HG02885 (cell line): ENCODE data around the gene P3H2.
A peak's percentile ranks its signal among the peaks of the same experiment; 100 is the strongest.

Experiments used
- ATAC-seq: cut with Tn5 transposase; IDR thresholded peaks from one replicate; pipeline ENCODE4 v1.9.1; 2021; ENCODE audit warnings: mild to moderate bottlenecking; ENCODE audit not compliant: unreplicated experiment, poor library complexity

Gene P3H2

DNA sequence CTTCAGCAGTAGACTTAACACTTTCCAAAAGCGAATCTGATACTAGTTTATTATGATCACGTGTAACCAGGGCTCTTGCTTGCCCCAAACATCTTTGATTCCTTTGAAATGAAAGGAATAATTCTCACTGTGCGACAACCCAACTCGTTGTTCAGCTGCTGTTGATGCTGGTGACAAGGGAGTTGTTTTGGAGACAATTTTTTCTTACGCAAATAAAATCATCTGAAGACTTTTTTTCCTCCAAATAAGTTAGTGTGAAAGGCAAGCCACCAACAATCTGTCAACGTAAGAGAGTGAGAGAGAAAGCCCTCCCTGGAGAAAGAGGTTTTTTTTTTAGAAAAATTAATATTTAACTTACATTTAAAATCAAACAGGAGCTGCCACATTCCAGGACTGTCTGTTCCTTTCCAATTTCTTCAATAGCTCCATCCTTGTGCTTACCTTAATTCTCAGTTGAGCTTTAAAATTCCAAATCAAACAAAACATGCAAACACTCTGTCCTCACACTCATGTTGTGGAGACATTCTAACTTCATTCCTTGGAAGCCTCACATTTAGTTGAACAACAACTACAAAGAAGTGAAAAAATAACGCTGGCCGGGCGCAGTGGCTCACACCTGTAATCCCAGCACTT is 4.9 kb upstream of the P3H2 start:
- ATAC-seq: no peak

DNA sequence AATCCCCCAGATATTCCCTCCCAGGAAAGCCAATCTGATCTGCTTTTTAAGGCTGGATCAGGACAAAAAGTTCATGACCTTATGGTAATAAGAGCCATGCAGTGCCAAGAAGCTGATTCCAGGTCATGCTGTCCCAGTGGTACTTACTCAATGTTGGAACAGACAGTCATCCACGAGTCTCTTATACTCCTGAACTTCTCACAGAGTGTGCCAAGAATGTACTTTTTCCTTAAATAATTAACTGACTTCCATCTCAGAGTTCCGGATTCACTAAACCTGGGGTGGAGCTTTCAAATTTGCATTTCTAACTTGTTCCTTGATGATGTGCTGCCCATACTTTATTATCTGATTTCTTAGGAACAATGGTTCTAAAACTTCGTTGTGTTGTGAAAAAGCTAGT is 3.4 kb upstream of the P3H2 start:
- ATAC-seq: no peak

DNA sequence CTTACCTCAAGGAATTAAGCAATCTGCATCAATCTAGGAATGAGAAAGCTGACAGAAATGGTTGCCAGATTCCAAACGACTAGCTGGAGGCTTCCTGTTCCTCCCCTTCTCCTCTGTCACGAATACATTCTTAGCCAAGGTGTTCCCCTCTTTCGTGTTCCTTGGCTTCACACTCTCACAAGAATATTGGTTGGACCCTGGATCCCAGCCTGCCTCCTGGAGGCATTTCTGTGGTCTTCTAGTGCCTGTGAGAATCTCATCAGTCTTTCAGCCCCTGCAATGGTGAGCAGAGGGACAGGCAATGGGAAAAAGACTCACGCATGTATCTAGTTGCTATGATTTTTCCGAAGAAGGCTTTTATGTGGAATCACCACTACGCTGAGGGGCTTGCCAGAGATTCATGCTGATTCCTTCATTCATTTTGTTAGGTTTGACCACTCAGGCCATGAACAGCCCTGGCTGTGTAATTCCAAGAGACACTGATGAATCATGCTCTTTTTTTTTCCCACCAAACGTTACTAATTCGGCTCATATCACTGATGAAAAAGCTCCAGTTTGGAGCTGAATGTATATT is 1.6 kb upstream of the P3H2 start:
- ATAC-seq: no peak

DNA sequence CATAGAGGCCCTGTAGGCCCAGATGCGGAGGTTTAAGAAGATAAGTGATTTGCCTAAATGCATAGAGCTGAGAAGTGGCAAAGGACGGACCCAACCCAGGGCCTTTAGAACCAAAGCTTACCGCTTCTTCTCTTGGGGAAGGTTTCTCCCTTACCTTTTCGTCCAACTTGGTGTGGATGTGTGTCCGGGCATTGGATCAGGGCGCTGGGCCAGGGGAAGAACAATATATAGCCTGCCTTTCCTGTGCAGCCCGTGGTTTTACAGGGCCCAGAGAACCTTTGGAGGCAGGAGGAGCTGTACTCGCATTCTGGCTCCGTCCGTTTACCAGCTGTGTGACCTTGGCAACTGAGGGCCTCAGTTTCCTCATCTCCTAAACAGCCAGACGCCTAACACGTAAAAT is 686 bp upstream of the P3H2 start:
- no peak for ATAC-seq

DNA sequence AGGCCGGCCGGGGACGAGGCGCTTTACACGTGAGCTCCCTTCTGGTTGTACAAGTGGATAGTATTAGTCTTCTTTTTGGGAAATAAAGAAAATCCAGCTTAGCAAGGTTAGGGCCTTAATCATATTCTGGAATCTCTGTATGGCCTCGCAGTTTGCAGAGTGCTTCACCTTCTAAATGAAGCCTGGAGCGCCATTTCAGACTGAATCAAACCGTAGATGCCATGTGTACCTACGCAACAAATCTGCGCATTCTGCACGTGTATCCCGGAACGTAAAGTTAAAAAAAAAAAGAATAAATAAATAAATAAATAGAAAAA is 322 bp upstream of the P3H2 start:
- ATAC-seq: no peak

DNA sequence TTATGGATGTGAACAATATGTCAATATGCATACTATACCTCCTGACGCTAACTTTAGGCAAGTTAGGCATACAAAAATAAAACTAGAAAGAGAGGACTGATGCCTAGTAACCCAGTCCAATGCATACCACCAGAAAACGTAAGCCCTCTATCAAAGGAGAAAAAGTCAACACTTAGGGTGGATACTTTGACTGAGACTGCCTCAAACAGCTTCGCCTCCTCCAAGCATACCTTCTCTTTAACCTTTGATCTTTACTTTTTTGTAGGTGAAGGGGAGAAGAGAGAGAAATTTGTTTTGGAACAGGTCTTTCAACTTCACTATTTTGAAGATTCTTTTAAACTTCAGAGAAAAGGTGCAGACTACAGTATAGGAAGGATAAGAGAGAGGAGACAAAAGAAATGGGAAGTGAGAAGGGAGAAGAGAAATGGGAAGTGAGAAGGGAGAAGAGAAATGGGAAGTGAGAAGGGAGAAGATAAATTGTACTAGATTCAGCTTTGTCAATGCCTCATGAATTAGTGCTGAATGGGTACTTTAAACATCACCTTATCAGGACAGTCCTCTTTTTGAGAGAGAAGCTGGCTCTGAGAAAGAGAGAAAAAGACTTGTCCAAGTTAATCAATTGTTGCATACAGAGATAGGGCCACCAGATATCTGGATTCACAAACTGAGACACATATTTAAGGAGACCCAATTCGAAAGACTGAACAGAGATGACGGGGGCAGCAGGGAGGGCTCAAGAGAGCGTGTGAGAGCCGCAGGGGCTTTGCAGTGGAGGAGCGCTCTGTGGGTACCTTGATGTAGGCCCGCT is 1.0 kb downstream of the P3H2 start:
- ATAC-seq: peak; percentile 31

DNA sequence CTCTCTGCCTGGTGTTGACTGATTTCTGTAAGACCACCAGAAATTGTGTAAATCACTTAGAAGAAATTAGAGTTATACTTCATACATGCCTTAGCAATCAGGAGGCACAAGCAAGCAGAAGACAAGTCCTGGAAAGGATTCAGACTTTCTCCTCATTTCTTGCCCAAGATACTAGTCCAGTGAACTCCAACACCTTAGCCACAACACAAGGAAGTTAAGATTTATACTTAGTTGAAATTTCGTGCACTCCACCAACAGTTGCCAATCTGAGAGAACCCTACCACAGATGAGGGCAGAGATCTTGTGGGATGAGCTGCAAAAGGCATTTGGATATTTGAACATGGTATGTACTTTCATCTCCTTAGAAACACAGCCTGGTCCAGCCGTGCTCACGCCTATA is 2.3 kb downstream of the P3H2 start:
- no peak for ATAC-seq

DNA sequence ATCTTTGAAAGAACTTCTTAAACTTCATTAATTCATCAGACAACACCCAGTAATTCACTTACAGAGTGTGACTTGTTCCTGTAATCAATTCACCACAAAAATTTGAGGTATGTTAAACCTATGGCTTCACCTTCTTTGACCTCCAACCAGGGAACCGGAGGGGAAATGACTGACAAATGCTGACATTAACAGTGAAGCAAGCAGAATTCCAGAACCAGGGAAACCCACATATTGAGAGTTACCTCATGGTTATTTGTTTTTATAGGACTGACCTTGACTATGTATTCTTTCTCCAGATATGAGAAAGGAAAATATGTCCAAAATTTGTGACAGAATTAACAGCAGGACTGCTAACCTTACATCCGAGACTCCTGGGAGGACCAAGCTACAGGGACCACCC is 2.7 kb downstream of the P3H2 start:
- ATAC-seq: no peak

DNA sequence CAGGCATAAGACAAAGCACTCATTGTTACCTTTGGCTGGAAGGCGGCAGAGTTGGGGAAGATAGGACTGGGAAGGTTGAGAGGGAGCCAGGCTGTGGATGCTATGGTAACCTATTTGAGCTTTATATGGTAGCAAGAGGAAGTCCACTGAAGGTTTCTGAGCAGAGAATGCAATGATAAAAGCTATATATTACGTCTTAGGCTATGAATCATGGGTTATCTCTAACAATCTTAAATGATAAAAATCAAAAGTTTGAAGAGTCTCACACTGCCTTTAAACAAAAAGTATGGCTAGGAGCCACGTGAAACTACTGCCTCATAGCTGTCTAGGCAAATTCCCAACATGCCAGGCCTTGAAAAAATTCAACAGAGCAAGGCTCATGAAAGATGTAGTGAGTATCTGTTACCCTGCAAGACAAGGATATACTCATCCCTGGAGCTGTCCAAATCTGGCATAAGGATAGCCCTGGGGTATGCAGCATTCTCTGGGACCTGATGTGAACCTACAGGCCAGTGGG is 4.1 kb downstream of the P3H2 start:
- no peak for ATAC-seq

DNA sequence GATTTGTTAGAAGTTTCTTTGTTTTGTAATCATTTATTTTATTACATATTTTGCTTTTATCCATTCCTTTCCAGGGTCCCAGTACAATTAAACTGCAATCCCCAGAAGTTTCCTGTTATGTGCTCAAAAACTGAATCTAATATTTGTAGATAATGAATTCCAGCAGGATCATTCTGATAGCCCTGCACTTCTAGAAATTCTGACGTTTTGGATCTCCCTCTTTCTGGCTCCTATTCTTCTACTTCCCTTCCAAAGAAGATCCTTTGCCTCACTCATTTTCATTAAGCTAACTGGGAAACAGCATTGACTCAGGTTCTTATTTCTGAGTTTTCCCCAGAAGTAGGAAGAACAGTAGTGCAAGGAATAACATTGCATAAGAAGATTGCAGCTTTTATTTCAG is 9.9 kb downstream of the P3H2 start:
- no peak for ATAC-seq

DNA sequence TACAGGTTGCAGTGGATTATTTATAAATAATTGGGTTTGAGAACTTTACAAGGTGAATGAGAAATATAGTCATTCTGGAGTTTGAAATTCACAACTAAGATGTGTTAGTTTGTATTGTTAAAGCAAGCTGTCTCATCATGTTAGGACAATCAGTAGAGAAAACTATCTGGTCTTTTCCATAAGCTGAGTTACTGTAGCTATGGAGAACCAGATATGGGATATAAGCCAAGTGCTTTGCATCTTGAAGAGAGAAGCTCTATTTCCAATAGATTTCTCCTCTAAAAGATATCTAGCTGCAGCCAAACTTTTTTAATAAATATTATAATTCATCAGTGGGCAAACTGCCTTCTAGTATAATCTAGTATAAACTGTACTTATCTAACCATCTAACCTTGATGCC is 11.3 kb downstream of the P3H2 start:
- ATAC-seq: no peak

DNA sequence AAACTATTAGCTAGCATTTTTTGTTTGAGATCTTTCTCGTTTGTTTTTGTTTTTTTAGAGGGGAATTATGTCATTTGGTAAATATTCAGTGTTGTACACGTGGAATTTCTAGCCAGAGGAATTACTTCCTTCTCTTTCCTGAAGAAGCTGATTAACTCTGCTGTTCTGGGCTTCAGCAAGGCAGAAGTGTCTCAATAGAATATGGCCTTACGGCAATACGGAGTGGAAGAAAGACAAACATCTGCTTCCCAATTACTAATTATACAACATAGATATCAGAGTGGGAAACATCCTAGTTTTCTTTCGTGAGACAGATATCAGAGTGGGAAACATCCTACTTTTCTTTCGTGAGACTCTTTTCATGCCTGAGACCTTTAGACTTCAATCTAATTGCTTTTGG is 11.9 kb downstream of the P3H2 start:
- no peak for ATAC-seq

DNA sequence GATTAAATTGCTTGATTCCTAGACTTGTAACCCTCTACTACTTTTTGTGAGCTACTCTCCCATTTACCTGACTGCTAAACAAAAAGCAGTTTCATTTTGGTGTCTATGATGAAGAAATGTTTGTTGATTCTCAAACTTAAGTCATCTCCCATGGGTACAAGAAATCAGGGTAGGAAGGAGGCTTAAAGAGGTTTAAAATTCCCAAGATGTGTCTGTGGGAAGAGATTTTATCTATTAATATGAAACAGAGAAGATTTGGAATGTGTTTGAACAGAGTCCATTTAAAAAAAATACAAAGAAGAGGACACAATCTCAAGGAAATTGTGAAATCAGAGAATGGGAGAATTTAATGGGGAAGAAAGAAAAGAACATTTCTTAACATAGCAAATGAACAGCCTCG is 14.8 kb downstream of the P3H2 start:
- ATAC-seq: no peak

DNA sequence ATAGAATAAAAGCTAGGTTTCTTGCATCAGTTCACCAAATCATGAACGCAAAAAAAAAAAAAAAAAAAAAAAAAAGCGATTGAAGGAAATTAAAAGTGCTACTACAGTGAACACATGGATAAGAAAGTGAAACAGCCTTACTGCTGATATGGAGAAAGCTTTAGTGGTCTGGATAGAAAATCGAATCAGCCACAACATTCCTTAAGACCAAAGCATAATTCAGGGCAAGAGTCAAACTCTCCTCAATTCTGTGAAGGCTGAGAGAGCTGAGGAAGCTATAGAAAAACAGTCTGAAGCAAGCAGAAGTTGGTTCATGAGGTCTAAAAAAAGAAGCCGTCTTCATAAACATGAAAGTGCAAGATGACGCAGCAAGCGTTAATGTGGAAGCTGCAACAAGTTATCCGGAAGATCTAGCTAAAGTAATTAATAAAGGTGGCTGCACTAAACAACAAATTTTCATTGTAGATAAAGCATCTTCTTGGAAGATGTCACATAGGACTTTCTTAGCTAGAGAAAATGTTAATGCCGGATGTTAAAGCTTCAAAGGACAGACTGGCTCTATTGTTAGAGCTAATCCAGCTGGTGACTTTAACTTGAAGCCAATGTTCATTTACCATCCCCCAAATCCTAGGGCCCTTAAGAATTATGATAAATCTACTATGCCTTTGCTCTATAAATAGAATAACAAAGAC is 19.2 kb downstream of the P3H2 start:
- ATAC-seq: peak; percentile 42

DNA sequence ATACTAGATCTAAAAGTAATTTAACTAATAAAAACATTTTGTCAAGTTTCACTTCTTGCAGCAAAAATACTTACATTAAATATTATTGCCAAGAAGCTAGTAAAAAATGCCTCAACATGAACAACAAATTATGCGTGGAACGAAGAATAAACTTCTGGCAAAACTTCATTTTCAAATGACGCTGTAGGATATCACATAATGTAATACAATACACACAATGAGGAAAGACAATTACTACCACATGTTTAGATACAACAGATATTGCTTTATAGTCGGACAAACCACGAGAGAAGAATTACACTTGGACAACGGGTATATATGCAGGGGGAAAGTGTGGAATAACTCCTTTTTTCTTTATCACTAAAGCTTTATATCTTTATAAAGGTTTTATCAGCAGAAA is 21.6 kb downstream of the P3H2 start:
- ATAC-seq: no peak

DNA sequence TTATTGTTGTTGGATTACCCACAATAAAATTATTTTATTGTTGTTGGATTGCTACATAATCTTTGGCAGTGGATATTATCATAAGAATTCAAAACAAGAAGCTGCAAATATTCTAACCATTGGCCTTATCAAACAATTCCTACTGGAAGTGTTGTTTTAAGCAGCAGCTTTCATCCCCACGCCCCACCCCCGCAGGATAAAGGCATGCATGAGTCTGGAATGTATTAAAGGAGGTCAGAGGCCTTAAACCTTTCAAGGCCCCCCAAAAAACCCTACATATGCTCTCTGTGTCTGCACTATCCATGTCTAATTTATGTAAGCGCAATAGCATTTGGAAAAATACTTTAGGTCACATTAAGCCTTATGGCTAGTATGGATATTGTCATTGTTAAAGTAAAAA is 23.1 kb downstream of the P3H2 start:
- no peak for ATAC-seq

DNA sequence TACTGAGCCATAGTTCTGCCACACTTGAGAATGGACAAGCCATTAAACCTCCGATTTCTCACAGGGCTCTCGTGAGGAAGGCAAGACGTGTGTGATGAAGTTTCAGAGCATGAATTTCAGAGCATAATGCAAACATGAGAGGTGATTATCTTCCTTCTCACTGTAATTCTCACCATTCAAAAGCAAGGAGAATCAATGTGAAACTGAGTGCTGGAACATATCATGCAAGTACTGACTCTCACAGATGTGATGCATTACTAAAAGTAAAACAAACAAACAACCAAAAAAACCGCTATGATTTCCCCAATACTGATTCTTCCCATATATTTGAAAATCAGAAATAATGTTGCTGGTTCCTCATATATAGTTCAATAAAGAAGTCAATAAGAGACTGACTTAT is 23.7 kb downstream of the P3H2 start:
- peak; percentile 51 for ATAC-seq

DNA sequence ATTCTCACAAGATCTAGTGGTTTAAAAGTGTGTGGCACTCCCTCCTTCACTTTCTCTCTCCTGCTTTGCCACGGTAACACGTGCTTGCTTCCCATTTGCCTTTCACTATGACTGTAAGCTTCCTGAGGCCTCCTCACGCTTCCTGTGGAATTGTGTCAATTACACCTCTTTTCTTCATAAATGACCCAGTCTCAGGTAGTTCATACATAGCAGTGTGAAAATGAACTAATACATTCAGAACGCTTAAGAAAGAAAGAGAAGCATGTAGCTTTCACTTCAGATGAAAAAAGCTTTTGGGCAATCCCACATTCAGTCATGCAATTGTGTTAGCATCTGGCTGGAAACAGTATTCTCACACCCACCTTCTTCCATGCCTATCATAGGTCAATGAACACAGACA is 24.4 kb downstream of the P3H2 start:
- ATAC-seq: peak; percentile 52

DNA sequence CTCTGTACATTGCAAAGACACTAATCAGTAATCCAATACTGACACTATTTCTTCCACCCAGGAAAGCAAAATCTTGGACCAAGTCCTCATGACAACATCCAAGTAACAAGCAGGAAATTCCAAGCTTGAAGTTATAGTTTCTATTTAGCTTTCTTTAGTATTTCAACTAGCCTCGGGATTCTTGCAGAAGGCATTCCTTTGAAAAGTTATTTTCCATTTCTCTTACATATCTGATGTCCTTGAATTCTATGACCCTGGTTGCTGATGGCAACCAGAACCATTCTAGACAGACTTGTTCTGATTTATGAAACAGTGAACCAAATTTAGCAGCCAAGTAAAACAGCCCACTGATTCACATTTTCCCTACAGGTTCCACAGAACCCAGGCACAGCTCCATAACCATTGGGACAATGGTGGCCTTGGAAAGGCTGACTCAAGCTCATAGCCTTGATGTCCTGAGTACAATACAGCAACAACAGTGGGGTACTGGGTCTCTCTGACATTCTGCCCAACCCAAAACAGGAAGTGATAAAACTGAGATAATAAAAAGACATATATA is 26.5 kb downstream of the P3H2 start:
- ATAC-seq: no peak

DNA sequence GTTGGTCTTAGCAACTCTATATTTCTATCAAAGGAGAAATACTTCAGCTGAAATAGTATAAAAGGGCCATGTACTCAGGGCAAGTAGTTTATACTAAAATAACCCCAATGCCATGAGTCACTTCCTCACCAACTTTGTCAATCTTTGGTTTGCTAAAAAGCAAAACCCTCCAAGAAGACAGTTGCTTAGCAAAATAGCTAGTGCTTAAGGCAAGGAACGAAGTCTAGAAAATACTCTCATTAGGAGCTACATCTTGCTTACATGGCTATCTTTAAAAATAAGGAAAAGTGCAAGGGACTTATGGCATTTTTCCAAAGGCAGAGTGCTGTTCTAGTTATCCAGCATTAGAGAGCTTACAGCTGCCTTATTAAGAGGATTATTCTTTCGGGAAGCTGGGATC is 28.4 kb downstream of the P3H2 start:
- no peak for ATAC-seq

DNA sequence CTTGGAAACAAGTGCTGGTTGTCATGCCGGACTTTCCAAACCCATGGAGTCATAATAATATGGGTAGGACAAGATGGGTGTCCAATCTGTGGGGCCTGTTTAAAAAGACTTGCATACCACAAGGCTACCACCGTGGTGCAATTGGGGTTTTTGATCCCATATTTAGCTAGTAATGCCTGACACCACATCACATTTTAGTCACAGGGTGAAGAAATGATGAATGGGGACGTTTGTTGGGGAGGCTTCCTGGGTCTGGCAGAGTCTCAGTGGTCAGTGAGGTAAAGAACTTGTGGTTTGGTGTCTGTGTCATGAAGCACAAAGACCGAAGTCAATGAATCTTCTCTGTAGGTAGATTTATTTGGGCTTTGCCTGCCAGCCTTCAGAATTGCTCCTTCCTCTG is 31.0 kb downstream of the P3H2 start:
- ATAC-seq: peak; percentile 71
